HG02884 (cell line): ENCODE results near the gene SURF6.
"Not testable (repeated sequence)": the region's sequence is repeated elsewhere in the genome, so short reads cannot be mapped to it uniquely, and the experiment has no call there.

Experiments
- ATAC-seq: cut with Tn5 transposase; IDR thresholded peaks from one replicate; pipeline ENCODE4 v1.9.1; 2021; ENCODE audit warnings: mild to moderate bottlenecking, moderate library complexity; ENCODE audit not compliant: unreplicated experiment

Gene SURF6

GRCh38 chr9:133348718-133349573 lies 13.0 kb upstream of the SURF6 start:
- no peak for ATAC-seq

- no peak for ATAC-seq
Observed at GRCh38 chr9:133347985-133348717, 12.2 kb upstream of the SURF6 start, which contains the start of the genes MED22 and RPL7A. Gene MED22 (minus strand): TSS chr9:133348131. CDS start chr9:133346662, 1,469 bp downstream. Gene RPL7A (plus strand): TSS chr9:133348218. CDS start chr9:133348244, 26 bp downstream.

- ATAC-seq, result no peak
Observed at GRCh38 chr9:133347515-133347984, 11.6 kb upstream of the SURF6 start.

GRCh38 chr9:133346021-133346785 lies 10.2 kb upstream of the SURF6 start:
- ATAC-seq, result no peak

- ATAC-seq, result no peak
Observed at GRCh38 chr9:133345596-133345995, 9.6 kb upstream of the SURF6 start.

GRCh38 chr9:133344979-133345378 lies 9.0 kb upstream of the SURF6 start:
- ATAC-seq, result no peak

GRCh38 chr9:133344071-133344470 lies 8.1 kb upstream of the SURF6 start:
- ATAC-seq, result no peak

GRCh38 chr9:133342570-133342969 lies 6.6 kb upstream of the SURF6 start:
- ATAC-seq, result no peak

- ATAC-seq, result no peak
Observed at GRCh38 chr9:133342069-133342406, 6.0 kb upstream of the SURF6 start.

GRCh38 chr9:133341369-133342068 lies 5.5 kb upstream of the SURF6 start:
- ATAC-seq, result no peak

GRCh38 chr9:133340916-133341315 lies 4.9 kb upstream of the SURF6 start:
- ATAC-seq, result no peak

- no peak for ATAC-seq
Observed at GRCh38 chr9:133340256-133340655, 4.3 kb upstream of the SURF6 start.

- no peak for ATAC-seq
Observed at GRCh38 chr9:133339641-133340040, 3.7 kb upstream of the SURF6 start.

GRCh38 chr9:133334888-133335287 lies 1.1 kb downstream of the SURF6 start:
- ATAC-seq, result not testable (repeated sequence)

- ATAC-seq, result no peak
Observed at GRCh38 chr9:133334161-133334560, 1.8 kb downstream of the SURF6 start.

GRCh38 chr9:133333566-133333965 lies 2.4 kb downstream of the SURF6 start:
- no peak for ATAC-seq

- no peak for ATAC-seq
Observed at GRCh38 chr9:133333011-133333410, 3.0 kb downstream of the SURF6 start.

- no peak for ATAC-seq
Observed at GRCh38 chr9:133332381-133332730, 3.6 kb downstream of the SURF6 start.

- no peak for ATAC-seq
Observed at GRCh38 chr9:133331641-133332380, 4.2 kb downstream of the SURF6 start.

GRCh38 chr9:133331221-133331620 lies 4.8 kb downstream of the SURF6 start:
- ATAC-seq, result no peak
